Calu3 (cell line): ENCODE results near the gene ADIRF. TPM values are rescaled to one million over a fixed set of nuclear protein-coding genes. Genes with fewer than 3 reads are reported as not detected.
A peak's percentile ranks its signal among the peaks of the same experiment; 100 is the strongest.

Experiments
- BruUV-seq: library from RNA; stranded (reverse); fragments of 400-500 nt; replicated peaks from 2 replicates; lab custom pipeline; 2021; lab: Mats Ljungman, UMichigan
- CTCF ChIA-PET: fragments of 300-600 bp; sonication (Branson Sonifier 250); formaldehyde crosslinking; loops from one replicate; lab custom pipeline; 2022; ENCODE audit warnings: antibody characterized with exemption; lab: Charles Lee
- DNase-seq: peaks from one replicate; pipeline ENCODE4 v3.0.0; 2022
- H3K27ac Mint-ChIP-seq: one replicate; pipeline ENCODE4 v1.8.0; 2022; ENCODE audit warnings: mixed read lengths; ENCODE audit not compliant: unreplicated experiment
- H3K27me3 Mint-ChIP-seq: one replicate; pipeline ENCODE4 v1.8.0; 2022; ENCODE audit warnings: mixed read lengths; ENCODE audit not compliant: unreplicated experiment
- H3K36me3 Mint-ChIP-seq: one replicate; pipeline ENCODE4 v1.8.0; 2022; ENCODE audit warnings: mild to moderate bottlenecking, moderate library complexity, mixed read lengths; ENCODE audit not compliant: insufficient read depth, unreplicated experiment
- H3K4me1 Mint-ChIP-seq: one replicate; pipeline ENCODE4 v1.8.0; 2022; ENCODE audit warnings: mild to moderate bottlenecking, low read depth, mixed read lengths; ENCODE audit not compliant: unreplicated experiment
- H3K4me3 Mint-ChIP-seq: one replicate; pipeline ENCODE4 v1.8.0; 2022; ENCODE audit warnings: mild to moderate bottlenecking, low read depth, moderate library complexity, mixed read lengths; ENCODE audit not compliant: unreplicated experiment
- H3K9me3 Mint-ChIP-seq: one replicate; pipeline ENCODE4 v1.8.0; 2022; ENCODE audit warnings: low read depth, mixed read lengths; ENCODE audit not compliant: unreplicated experiment
- intact Hi-C: fragments of 100-400 bp; cut with micrococcal nuclease; formaldehyde crosslinking; loops from one replicate; pipeline ENCODE4 v1.10.0; 2022; ENCODE audit not compliant: unreplicated experiment
- total RNA-seq: library from RNA; stranded (reverse); gene quantifications from 2 replicates; pipeline ENCODE4 v1.2.3, GENCODE V29; 2022
- TF ChIP-seq, protein P1 (sequence below): fragments of 200-600 bp; IDR thresholded peaks from one replicate; pipeline ENCODE4 v1.8.0; 2022; ENCODE audit warnings: antibody characterized with exemption; ENCODE audit not compliant: unreplicated experiment

The ADIRF gene
- total RNA-seq, 1 experiment from 2014 or later = not detected

DNA sequence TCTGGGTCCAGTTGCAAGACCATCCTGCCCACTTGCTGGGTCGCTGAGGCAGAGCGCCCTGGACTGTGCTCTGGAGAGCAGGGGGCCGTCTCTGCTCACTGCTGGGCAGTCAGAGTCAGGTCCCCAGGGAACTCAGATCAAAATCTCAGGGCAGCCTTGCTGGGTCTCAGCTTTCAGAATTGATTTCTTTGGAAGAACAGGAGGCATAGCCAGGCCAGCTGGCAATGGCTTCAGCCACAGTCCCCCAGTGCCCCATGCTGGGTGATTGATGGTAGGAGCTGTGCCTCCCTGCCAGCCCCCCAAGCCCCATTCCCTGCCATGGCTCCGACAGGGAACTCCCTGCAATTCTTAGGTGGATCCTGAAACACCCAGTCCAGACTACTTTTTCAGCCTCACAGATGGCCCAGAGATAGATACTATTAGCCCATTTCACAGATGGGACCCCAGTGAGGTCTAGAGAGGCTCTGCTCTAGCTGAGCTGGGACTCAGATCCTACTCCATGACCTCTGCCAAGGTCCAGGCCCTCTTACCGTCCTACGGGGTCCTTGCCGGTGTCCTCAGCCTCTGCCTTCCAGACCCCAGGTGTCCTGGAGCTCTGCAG is 11.3 kb upstream of the ADIRF start:
- Mint-ChIP-seq H3K9me3 (no peaks in the 10 kb centered on the region), H3K4me3 (no peak overlapping the region), H3K4me1 (peaks cover 9% of the 10 kb centered on the region), H3K27ac (no peak overlapping the region), H3K27me3 (no peaks in the 10 kb centered on the region), H3K36me3 (peaks cover 6% of the 10 kb centered on the region)
- intact Hi-C loops = no loop called here
- DNase-seq = no peak
- CTCF ChIA-PET = no interaction called here
- BruUV-seq = no TSS peak
- TF ChIP-seq, protein P1, sequence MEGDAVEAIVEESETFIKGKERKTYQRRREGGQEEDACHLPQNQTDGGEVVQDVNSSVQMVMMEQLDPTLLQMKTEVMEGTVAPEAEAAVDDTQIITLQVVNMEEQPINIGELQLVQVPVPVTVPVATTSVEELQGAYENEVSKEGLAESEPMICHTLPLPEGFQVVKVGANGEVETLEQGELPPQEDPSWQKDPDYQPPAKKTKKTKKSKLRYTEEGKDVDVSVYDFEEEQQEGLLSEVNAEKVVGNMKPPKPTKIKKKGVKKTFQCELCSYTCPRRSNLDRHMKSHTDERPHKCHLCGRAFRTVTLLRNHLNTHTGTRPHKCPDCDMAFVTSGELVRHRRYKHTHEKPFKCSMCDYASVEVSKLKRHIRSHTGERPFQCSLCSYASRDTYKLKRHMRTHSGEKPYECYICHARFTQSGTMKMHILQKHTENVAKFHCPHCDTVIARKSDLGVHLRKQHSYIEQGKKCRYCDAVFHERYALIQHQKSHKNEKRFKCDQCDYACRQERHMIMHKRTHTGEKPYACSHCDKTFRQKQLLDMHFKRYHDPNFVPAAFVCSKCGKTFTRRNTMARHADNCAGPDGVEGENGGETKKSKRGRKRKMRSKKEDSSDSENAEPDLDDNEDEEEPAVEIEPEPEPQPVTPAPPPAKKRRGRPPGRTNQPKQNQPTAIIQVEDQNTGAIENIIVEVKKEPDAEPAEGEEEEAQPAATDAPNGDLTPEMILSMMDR = no peak

- no peak within 1 kb of the TSS for H3K27ac Mint-ChIP-seq
- no TSS peak for BruUV-seq
- H3K27me3 Mint-ChIP-seq = no peaks in the 10 kb centered on the region
- TF ChIP-seq, protein P1 = no peak
- DNase-seq = no peak
- H3K36me3 Mint-ChIP-seq = peaks cover 6% of the 10 kb centered on the region
- intact Hi-C loops = no loop called here
- H3K4me1 Mint-ChIP-seq = peaks cover 9% of the 10 kb centered on the region
- peak within 1 kb of the TSS; percentile 35 for H3K4me3 Mint-ChIP-seq
- CTCF ChIA-PET = interaction anchor here (0.7 kb wide), 1 partner anchor 266 kb away, joined by 7 read pairs; no protein-coding TSS in a partner anchor
- no peaks in the 10 kb centered on the region for H3K9me3 Mint-ChIP-seq
Measured at GRCh38 chr10:86957471-86958115, 10.7 kb upstream of the ADIRF start, which contains the start of gene MMRN2. Gene MMRN2 (minus strand): TSS chr10:86957615. CDS start chr10:86957541, 74 bp downstream.

DNA sequence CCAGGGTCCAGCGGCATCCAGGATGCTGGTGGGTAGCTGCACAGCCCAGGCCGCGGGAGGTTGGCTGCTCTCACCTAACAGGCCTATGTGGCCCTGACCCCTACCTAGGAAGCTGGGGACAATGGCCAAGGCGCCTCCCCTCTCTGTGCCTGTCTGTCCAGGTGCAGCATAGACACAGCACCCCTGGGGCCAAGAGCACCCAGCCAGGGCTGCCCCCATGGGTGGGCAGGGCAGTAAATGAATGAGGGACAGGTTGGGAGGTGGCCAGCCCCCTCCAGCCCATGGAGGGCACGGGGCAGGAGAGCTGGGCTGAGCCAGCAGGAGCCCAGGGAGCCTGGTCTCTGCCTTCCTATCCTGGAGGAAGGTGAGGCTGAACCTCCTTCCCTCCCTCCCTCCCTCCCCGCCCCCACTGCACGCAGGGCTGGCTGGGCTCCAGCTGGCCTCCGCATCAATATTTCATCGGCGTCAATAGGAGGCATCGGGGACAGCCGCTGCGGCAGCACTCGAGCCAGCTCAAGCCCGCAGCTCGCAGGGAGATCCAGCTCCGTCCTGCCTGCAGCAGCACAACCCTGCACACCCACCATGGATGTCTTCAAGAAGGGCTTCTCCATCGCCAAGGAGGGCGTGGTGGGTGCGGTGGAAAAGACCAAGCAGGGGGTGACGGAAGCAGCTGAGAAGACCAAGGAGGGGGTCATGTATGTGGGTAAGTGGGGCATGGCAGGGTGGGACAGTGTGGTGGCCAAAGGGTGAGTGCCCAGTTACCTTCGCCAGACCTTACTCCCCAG is 10.0 kb upstream of the ADIRF start, which contains the start of gene SNCG:
Gene SNCG (plus strand): TSS at position 484 of the 785 bp plus-strand sequence. CDS start 99 bp downstream, at position 583.
- CTCF ChIA-PET = interaction anchor here (0.7 kb wide), 1 partner anchor 267 kb away, joined by 7 read pairs; no protein-coding TSS in a partner anchor
- H3K27me3 Mint-ChIP-seq = no peaks in the 10 kb centered on the region
- H3K27ac Mint-ChIP-seq = no peak within 1 kb of the TSS
- peaks cover 6% of the 10 kb centered on the region for H3K36me3 Mint-ChIP-seq
- intact Hi-C loops = no loop called here
- peaks cover 9% of the 10 kb centered on the region for H3K4me1 Mint-ChIP-seq
- BruUV-seq = no TSS peak
- peak within 1 kb of the TSS; percentile 35 for H3K4me3 Mint-ChIP-seq
- no peak for DNase-seq
- TF ChIP-seq, protein P1 = no peak
- no peaks in the 10 kb centered on the region for H3K9me3 Mint-ChIP-seq

- H3K4me1 Mint-ChIP-seq = peaks cover 9% of the 10 kb centered on the region
- DNase-seq = peak; percentile 51
- peaks cover 6% of the 10 kb centered on the region for H3K36me3 Mint-ChIP-seq
- H3K4me3 Mint-ChIP-seq = peak overlapping the region; percentile 35
- intact Hi-C loops = no loop called here
- BruUV-seq = no TSS peak
- TF ChIP-seq, protein P1 = no peak
- H3K9me3 Mint-ChIP-seq = no peaks in the 10 kb centered on the region
- H3K27me3 Mint-ChIP-seq = no peaks in the 10 kb centered on the region
- H3K27ac Mint-ChIP-seq = no peak overlapping the region
- CTCF ChIA-PET = no interaction called here
Measured at GRCh38 chr10:86958901-86959736, 9.2 kb upstream of the ADIRF start.
